ENCODE data around the gene GSK3B.

The GSK3B gene

DNA sequence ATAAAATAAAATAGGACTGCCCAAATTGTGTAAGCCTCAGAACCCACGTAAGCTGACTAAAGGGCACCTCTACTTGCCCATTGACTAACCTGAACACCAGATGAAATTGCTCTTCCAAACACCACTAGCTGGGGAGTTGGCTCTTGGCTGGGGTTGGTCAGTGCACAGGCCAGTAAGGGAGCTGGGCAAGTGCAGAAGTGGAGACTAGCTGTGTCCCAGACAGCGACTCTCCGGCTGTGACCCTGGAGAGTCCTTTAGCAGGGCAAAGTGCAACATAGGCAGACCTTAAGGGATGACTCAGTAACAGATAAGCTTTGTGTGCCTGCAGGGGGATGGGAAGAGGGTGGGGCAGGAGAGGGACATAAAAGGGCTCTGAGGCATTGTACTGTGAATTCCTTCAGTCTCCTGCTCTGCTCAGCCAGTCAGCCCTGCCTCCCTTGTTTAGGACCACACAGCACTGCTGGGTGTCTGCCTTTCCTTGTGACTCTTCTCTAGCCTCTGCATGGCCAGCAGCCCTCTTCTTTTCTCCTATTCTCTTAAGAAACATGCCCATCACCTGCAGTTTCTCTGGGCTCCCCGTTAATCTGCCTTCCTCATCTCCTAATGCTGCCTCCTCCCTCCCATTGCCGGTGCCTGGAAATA lies 299.2 kb downstream of the GSK3B start:
- DNase-seq (ENCODE audit: low read depth, low spot score): no peak
- TF ChIP-seq, protein P1, sequence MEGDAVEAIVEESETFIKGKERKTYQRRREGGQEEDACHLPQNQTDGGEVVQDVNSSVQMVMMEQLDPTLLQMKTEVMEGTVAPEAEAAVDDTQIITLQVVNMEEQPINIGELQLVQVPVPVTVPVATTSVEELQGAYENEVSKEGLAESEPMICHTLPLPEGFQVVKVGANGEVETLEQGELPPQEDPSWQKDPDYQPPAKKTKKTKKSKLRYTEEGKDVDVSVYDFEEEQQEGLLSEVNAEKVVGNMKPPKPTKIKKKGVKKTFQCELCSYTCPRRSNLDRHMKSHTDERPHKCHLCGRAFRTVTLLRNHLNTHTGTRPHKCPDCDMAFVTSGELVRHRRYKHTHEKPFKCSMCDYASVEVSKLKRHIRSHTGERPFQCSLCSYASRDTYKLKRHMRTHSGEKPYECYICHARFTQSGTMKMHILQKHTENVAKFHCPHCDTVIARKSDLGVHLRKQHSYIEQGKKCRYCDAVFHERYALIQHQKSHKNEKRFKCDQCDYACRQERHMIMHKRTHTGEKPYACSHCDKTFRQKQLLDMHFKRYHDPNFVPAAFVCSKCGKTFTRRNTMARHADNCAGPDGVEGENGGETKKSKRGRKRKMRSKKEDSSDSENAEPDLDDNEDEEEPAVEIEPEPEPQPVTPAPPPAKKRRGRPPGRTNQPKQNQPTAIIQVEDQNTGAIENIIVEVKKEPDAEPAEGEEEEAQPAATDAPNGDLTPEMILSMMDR (IDR thresholded peaks at IDR 0.05; ENCODE audit: low read depth, low read length): no peak
- H3K4me3 ChIP-seq (ENCODE audit: low read depth, low read length): no peak overlapping the region
- in situ Hi-C loops (cut with HindIII; ENCODE audit: low sequenced_read_pairs): no loop called here

DNA sequence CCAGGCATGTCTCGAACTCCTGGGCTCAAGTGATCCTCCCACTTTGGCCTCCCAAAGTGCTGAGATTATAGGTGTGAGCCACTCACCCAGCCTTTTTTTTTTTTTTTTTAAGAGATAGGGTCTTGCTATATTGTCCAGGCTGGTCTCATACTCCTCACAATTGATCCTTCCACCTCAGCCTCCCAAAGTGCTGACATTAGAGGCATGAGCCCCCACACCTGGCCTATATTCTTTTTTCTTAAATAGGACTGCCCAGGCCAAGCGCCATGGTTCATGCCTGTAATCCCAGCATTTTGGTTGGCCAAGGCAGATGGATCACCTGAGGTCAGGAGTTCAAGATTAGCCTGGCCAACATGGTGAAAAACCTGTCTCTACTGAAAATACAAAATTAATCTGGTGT lies 299.8 kb downstream of the GSK3B start:
- no peak for DNase-seq (ENCODE audit: low read depth, low spot score)

DNA sequence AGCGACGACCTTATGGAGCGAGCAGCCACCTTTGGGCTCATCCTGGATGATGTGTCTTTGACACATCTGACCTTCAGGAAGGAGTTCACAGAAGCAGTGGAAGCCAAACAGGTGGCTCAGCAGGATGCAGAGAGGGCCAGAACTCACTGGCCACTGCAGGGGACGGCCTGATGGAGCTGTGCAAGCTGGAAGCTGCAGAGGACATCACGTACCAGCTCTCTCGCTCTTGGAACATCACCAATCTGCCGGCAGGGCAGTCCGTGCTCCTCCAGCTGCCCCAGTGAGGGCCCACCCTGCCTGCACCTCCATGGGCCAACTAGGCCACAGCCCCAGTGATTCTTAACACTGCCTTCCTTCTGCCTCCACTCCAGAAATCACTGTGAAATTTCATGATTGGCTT lies 302.0 kb downstream of the GSK3B start:
- in situ Hi-C loops (cut with HindIII; ENCODE audit: low sequenced_read_pairs): no loop called here
- TF ChIP-seq, protein P1 (IDR thresholded peaks at IDR 0.05; ENCODE audit: low read depth, low read length): no peak
- no peak overlapping the region for H3K4me3 ChIP-seq (ENCODE audit: low read depth, low read length)
- no peak for DNase-seq (ENCODE audit: low read depth, low spot score)

More for the DNA sequence above, 299.8 kb downstream of the GSK3B start:
- no peak overlapping the region for H3K4me3 ChIP-seq (ENCODE audit: low read depth, low read length)
- in situ Hi-C loops (cut with HindIII; ENCODE audit: low sequenced_read_pairs): no loop called here
- TF ChIP-seq, protein P1 (IDR thresholded peaks at IDR 0.05; ENCODE audit: low read depth, low read length): no peak

DNA sequence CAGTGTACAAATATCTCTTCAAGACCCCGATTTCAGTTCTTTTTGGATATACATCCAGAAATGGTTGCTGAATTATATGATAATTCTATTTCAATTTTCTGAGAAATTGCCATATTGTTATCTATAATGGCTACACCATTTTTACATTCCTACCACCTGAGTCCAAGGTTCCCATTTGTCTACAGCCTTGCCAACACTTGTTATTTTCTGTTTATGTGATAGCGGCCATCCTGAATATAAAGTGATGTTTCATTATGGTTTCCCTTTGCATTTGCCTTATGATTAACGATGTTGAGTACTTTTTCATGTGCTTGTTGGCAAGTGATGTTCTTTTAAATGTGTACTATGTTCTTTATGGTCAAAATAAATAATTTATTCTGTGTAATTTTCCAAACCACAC lies 303.9 kb downstream of the GSK3B start:
- no peak for DNase-seq (ENCODE audit: low read depth, low spot score)
- in situ Hi-C loops (cut with HindIII; ENCODE audit: low sequenced_read_pairs): no loop called here
- H3K4me3 ChIP-seq (ENCODE audit: low read depth, low read length): no peak overlapping the region
- TF ChIP-seq, protein P1 (IDR thresholded peaks at IDR 0.05; ENCODE audit: low read depth, low read length): no peak

DNA sequence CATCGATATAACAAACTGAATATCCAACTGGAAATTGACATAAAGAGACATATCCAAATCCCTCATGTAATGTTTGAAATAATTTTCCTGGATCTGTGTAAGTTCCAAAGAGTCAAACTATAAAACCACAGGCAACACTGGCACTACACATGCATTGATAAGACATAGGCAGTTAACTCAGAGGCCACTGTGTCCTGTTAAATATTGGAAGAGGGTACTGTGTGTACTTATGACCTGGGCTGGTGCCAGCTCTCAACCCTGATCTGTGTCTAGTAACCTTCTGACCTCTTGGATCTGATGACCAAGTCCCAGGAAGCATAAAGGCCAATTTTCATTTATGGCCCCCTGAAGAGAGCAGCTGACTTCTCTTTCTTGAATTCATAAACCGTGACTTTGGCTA lies 307.8 kb downstream of the GSK3B start:
- no peak for DNase-seq (ENCODE audit: low read depth, low spot score)
- in situ Hi-C loops (cut with HindIII; ENCODE audit: low sequenced_read_pairs): no loop called here

DNA sequence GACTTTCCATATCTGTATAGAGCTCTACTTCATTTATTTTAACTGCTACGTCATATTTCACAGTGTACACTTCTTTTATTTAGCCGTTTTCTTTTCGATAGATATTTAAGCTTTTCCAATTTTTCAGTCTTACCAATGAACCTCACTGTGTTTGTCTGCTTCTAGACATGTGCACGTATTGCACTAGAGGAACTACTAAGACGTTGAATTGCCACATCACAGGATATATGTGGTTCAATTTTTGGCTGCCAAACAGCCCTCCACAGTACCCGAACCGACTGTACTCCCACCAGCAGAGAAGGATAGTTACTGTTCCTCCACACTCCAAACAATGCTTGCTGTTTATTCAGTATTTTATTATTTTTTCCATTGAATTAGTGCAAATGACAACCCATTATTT lies 310.4 kb downstream of the GSK3B start:
- no peak for DNase-seq (ENCODE audit: low read depth, low spot score)
- in situ Hi-C loops (cut with HindIII; ENCODE audit: low sequenced_read_pairs): no loop called here
- TF ChIP-seq, protein P1 (IDR thresholded peaks at IDR 0.05; ENCODE audit: low read depth, low read length): no peak
- H3K4me3 ChIP-seq (ENCODE audit: low read depth, low read length): no peak overlapping the region

More for the DNA sequence above, 307.8 kb downstream of the GSK3B start:
- TF ChIP-seq, protein P1 (IDR thresholded peaks at IDR 0.05; ENCODE audit: low read depth, low read length): no peak
- H3K4me3 ChIP-seq (ENCODE audit: low read depth, low read length): no peak overlapping the region

Measured in astrocyte of the spinal cord (primary cell).